IPS-NIHi11 (cell line): Measurements from ENCODE around the gene ANGPTL2.
"Not testable (repeated sequence)": the region's sequence is repeated elsewhere in the genome, so short reads cannot be mapped to it uniquely, and the experiment has no call there.

ENCODE experiments used
- DNase-seq: peaks from one replicate; pipeline ENCODE4 v3.0.0; 2012; ENCODE audit warnings: mixed read lengths, low spot score

Gene ANGPTL2

GRCh38 chr9:127154390-127155191, 32.2 kb upstream of the ANGPTL2 start:
- no peak for DNase-seq

GRCh38 chr9:127154003-127154389, 31.6 kb upstream of the ANGPTL2 start:
- no peak for DNase-seq

GRCh38 chr9:127153501-127153900, 31.1 kb upstream of the ANGPTL2 start:
- no peak for DNase-seq

GRCh38 chr9:127149463-127150390, 27.3 kb upstream of the ANGPTL2 start:
- no peak for DNase-seq

DNA sequence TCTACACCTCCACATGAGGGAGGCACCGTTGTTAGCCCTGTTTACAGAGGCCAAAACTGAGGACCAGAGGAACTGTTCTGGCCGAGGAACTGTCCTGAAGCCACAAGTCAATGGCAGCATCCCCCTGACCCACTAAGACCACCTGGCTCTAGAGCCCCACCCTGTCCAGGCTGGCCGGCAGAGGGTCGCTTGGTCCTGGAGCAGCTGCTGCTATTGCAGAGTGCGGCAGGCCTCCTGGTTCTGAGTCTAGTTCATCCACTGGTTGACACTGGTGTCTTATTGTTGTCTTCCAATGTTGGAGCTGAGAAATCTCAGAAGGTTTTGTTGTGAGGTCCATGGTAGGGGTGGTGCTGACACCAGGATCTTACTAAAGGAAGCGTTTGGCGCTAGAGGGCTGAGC, 26.6 kb upstream of the ANGPTL2 start:
- no peak for DNase-seq

DNA sequence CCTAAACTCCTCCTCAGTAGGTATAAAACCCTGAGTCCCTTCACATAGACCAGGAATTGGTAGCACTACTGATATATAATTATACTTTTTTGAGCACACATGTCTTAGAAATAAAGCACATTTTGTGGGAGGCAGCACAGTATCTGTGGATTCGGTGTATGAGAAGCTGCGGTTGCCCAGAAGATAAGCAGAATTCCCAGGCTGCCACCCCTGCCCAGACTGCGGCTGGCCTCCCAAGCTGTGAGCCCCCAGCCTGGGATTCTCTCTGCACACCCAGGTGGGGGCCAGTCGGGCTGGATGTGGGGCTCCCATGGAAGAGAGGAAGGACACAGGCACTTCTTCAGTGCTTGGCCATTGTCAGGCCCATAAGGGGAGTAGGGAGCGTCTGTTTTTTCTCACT, 25.6 kb upstream of the ANGPTL2 start:
- DNase-seq = no peak

- DNase-seq = no peak
Measured at GRCh38 chr9:127147251-127147650, 24.8 kb upstream of the ANGPTL2 start.

DNA sequence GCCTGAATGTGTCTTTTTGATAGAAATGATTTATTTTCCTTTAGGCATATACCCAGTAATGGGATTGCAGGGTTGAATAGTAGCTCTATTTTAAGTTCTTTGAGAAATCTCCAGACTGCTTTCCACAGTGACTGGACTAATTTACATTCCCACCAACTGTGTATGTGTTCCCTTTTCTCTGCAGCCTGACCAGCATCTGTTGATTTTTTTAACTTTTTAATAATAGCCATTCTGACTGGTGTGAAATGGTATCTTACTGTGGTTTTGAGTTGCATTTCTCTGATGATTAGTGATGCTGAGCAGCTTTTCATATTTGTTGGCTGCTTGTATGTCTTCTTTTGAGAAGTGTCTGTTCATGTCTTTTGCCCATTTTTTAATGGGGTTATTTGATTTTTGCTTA, 24.4 kb upstream of the ANGPTL2 start:
- not testable (repeated sequence) for DNase-seq

- no peak for DNase-seq
Measured at GRCh38 chr9:127144670-127145445, 22.4 kb upstream of the ANGPTL2 start.

GRCh38 chr9:127143920-127144465, 21.6 kb upstream of the ANGPTL2 start:
- DNase-seq = no peak

DNA sequence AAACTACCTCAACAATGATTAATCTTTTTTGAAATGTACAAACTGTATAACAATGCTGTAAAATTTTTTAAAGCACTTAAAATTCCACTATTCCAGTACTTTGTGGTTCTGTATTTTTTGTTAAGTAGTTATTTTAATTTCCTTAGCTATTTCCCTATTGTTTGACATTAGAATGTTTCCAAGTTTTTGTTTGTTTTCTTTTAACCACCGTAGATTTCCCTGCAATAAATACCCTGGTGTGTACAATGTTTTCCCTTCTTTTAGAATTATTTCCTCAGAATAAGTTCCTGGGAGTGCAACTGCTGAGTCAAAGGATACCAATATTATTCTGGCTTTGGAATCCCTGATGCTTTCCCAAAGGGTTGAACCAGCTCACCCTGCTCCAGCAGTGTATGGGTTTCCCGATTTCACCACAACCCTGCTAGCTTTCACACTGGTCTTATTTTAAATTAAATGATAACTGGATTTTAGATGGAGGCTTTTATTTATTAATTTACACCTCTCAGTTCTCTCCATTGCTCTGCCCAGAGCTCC, 20.6 kb upstream of the ANGPTL2 start:
- DNase-seq = no peak

- DNase-seq = no peak
Measured at GRCh38 chr9:127142291-127142690, 19.9 kb upstream of the ANGPTL2 start.

DNA sequence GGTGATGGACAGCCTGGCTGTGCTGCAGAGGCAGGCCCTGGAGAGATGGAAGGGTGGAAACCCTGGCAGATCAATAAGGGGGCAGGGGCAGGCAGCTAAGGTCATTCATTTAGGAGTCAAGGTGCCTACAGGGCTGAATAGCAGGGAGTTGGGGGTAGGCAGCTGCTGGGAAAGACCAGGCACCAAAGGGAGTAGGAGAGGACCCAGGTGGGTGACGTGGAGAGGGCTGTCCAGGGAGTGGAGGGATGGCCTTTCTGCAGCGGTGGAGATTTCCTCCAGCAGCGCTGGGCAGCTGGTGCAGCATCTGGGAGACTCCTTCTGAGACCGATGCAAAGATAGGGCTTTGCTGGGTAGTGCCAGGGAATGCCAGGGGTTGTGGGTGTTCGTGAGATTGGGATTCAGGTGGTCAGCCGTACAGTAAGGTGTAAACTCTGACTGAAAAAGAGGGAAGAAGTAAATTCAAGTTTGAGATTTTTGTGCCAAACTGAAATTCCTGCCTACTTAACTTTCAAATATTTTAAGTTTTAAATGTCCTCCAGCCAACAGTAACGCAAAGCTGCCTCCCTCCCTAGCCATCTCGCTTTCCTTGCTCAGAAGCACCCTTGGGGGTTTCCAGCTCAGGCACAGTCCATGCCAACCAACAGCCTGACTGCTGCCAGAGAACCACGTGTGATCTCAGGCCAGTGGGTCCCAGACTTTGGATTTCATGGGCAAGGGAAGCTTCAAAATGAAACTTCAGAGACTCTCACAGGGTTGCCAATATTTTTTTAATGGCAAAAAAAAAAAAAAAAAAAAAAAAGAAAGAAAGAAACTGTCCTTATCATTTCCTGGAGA, 18.6 kb upstream of the ANGPTL2 start:
- no peak for DNase-seq

DNA sequence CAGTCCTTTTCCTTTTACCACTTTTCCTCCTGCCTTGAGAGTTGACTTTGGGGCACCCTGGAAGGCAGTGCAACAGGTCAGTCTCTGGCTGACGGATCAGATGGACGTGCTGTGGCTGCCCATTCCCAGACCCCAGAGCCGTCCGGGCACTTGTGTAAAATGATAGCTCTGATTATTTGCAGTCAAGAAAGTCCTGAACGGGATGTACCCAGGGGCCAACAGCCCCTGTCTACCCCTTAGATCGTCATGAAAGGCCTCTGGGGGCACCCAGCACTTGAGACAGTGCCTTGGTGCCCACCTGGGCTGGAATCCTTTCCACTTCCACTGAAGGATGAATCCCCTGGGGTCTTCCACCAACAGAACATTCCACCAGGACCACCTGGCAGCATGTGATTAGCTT, 17.7 kb upstream of the ANGPTL2 start:
- no peak for DNase-seq

DNA sequence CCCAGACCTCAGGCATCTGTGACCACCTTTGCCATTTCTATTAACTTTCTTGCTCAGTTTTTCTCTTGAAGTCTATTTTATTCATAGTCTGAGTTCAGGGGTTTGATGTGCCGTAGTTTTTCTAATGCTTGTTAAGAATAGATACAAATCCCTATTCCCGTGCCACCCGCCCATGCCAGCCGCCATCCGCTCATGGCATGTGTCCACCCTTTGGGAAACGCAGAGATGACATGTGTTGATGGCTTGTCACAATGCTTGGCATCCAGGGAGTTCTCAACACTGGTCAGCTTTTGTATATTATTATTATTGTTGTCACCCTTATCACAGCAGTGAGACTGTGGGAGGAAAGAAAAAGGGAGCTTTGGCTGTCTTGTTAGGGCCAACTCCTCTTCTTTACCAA, 17.3 kb upstream of the ANGPTL2 start:
- DNase-seq = no peak

DNA sequence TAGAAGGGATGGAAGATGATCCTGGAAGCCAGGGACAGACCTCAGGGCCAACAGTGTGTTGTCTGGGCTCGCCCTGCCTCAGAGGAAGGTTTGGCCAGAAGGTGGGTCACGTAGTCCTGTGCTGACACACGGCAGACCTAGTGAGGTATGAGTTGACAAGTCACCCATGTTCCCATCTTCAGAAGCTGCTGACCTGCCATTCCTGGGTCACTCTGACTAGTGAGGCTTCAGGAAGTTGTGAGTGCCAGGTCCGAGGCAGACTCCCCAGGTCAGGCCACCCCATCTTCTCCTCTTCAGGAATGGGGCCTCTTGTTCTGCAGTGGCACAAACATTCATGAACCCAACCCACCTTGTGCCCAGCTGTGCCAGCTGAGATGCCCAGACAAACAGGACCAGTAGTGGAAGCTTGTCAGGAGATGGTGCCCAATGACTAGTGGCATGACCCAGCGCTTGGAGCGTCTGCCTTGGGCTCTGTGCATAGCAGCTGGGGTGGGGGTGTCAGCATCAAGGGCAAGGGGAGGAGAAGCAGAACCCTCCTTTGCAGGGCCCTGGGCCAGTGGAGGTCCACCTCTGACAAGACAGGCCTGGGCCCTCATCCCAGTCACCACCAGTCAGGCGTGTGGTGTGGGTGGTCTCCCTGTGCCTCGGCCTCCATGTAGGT, 16.8 kb upstream of the ANGPTL2 start:
- DNase-seq = no peak

GRCh38 chr9:127138444-127138843, 16.0 kb upstream of the ANGPTL2 start:
- no peak for DNase-seq

- no peak for DNase-seq
Measured at GRCh38 chr9:127137640-127138360, 15.4 kb upstream of the ANGPTL2 start.

DNA sequence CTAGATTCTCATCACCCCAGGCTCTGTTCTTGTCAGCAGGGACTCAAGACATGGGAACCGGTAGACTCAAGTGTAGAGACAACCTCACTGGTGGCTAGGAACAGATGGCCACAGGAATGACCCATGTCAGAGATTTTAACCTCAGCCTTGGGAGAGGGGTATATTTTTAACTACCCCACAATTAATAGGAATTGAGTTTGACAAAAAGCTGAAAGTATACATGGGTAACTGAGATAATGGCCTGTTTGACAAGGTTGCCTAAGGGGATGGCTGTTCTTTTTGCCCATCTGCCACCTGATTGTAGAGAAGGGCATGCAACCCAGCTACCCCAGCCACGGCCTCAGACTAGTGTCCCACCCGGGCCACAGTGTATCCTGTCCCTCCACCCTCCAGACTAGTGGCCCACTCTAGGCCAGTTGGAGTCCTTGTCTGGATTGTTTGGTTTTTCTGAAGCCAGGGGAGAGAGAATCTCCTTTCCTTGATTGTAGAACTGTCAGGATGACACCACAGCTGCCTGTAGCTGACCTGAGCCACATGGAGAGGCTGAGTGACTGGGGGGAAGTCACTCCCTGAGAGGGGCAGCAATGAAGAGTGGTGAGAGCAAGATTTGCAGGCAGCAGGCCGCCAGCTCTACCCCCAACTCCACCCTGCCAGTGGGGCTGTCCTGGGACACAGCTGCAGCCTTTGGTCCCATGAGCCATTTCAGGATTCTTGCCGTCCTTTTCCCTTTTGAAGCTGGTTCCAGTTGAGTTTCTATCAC, 14.6 kb upstream of the ANGPTL2 start:
- DNase-seq = no peak
